Ishikawa (cell line): Measurements from ENCODE around the gene SDHAF1.

ENCODE experiments used
- CREB1 ChIP-seq: IDR thresholded peaks from 2 replicates; pipeline ENCODE4 v1.6.1; 2012; ENCODE audit warnings: low read depth
- EGR1 ChIP-seq: IDR thresholded peaks from 2 replicates; pipeline ENCODE4 v1.6.1; 2012
- EP300 ChIP-seq: IDR thresholded peaks from 2 replicates; pipeline ENCODE4 v1.6.1; 2012; ENCODE audit warnings: borderline replicate concordance
- FOXM1 ChIP-seq: IDR thresholded peaks from 2 replicates; pipeline ENCODE4 v1.6.1; 2012; ENCODE audit warnings: low read depth, borderline replicate concordance
- MAX ChIP-seq: IDR thresholded peaks from 2 replicates; pipeline ENCODE4 v1.6.1; 2012
- NFIC ChIP-seq: IDR thresholded peaks from 2 replicates; pipeline ENCODE4 v1.6.1; 2012
- RAD21 ChIP-seq: IDR thresholded peaks from 2 replicates; pipeline ENCODE4 v1.6.1; 2012; ENCODE audit warnings: low read depth
- REST ChIP-seq: IDR thresholded peaks from 2 replicates; pipeline ENCODE4 v1.6.1; 2012; ENCODE audit warnings: low read depth, mild to moderate bottlenecking
- TAF1 ChIP-seq: IDR thresholded peaks from 2 replicates; pipeline ENCODE4 v1.6.1; 2012; ENCODE audit warnings: low read depth, mild to moderate bottlenecking
- TEAD4 ChIP-seq: IDR thresholded peaks from 2 replicates; pipeline ENCODE4 v1.6.1; 2012
- USF1 ChIP-seq: IDR thresholded peaks from 2 replicates; pipeline ENCODE4 v1.6.1; 2012
- YY1 ChIP-seq: IDR thresholded peaks from 2 replicates; pipeline ENCODE4 v1.6.1; 2012; ENCODE audit warnings: low read depth

GRCh38 chr19:35949131-35949530 is 45.9 kb upstream of the SDHAF1 start:
- no peak for TF ChIP-seq MAX
- no peak for TF ChIP-seq TAF1
- no peak for TF ChIP-seq TEAD4
- no peak for TF ChIP-seq CREB1
- no peak for TF ChIP-seq USF1
- no peak for TF ChIP-seq YY1
- no peak for TF ChIP-seq EGR1
- no peak for TF ChIP-seq EP300
- no peak for TF ChIP-seq RAD21
- TF ChIP-seq NFIC = no peak
- TF ChIP-seq REST = no peak
- TF ChIP-seq FOXM1 = no peak
